PC-9 (cell line): ENCODE measurements around the gene CEP57.

Experiments
- CTCF ChIP-seq: fragments of 200-600 bp; sonication (generic); conservative IDR thresholded peaks from 2 replicates; pipeline ENCODE4 v1.6.1; 2017; ENCODE audit warnings: mixed run types, antibody characterized with exemption, mild to moderate bottlenecking, moderate library complexity
- EZH2 ChIP-seq: fragments of 200-600 bp; sonication (generic); IDR thresholded peaks from 2 replicates; pipeline ENCODE4 v1.8.0; 2017; ENCODE audit warnings: antibody characterized with exemption, low read depth

DNA sequence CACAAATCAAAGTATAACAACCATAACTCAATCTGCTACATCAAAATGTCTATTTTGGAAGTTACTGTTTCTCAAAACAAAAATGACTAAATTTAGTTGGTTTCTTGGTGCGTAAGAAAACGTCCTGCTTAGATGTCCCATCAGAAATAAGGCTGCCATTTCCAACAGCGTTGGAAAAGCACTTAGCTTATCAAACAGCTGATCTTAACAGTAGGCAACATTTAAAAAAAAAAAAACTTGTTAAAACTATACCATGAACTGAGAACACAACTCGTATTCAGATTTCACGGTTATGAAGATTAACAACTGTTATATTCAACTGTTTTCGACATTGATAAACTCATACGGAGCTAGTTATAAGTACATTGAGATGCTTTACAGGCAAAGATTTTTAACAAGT is 2.4 kb downstream of the CEP57 start:
- TF ChIP-seq CTCF (no peak), EZH2 (no peak)
